Upper lobe of right lung (tissue), 1 donor: ENCODE data around the gene NDUFS7. TPM values are rescaled to one million over a fixed set of nuclear protein-coding genes. Genes with fewer than 3 reads are reported as not detected.

ENCODE experiments used
- ATAC-seq: fragments of 200-7000 bp; cut with Tn5 transposase; one replicate; pipeline ENCODE4 v1.9.1; 2020; ENCODE audit warnings: mild to moderate bottlenecking, moderate library complexity
- DNase-seq: peaks from one replicate; pipeline ENCODE4 v3.0.0-alpha.2; 2020
- H3K27ac ChIP-seq: fragments of 200-600 bp; one replicate; pipeline ENCODE4 v1.8.0; 2022
- H3K27me3 ChIP-seq: fragments of 200-600 bp; one replicate; pipeline ENCODE4 v1.8.0; 2022; ENCODE audit warnings: mild to moderate bottlenecking
- H3K36me3 ChIP-seq: fragments of 200-600 bp; one replicate; pipeline ENCODE4 v1.8.0; 2022
- H3K4me1 ChIP-seq: fragments of 200-600 bp; one replicate; pipeline ENCODE4 v1.8.0; 2022
- H3K4me3 ChIP-seq: fragments of 200-600 bp; one replicate; pipeline ENCODE4 v1.8.0; 2022; ENCODE audit warnings: mild to moderate bottlenecking
- H3K9me3 ChIP-seq: fragments of 200-600 bp; one replicate; pipeline ENCODE4 v1.8.0; 2022
- intact Hi-C: fragments of 100-400 bp; cut with DNase I; formaldehyde crosslinking; loops from one replicate; pipeline ENCODE4 v1.11.0; 2022
- total RNA-seq: library from RNA; stranded (reverse); fragmentation: NEBNext Ultra II Directional; extraction: Animal tissue kit (Norgen Biotek cat#: 25700); gene quantifications from one replicate; pipeline ENCODE4 v1.2.1, GENCODE V29; 2021
- TF ChIP-seq, protein P1 (sequence below): fragments of 200-600 bp; IDR thresholded peaks from one replicate; pipeline ENCODE4 v1.8.0; 2022; ENCODE audit warnings: antibody characterized with exemption
- donor health status: DM: no; HTN: yes; CAD: no; lungs with severe emphysema.

The NDUFS7 gene
- total RNA-seq, 1 donor from 2014 or later: 78.2 TPM

DNA sequence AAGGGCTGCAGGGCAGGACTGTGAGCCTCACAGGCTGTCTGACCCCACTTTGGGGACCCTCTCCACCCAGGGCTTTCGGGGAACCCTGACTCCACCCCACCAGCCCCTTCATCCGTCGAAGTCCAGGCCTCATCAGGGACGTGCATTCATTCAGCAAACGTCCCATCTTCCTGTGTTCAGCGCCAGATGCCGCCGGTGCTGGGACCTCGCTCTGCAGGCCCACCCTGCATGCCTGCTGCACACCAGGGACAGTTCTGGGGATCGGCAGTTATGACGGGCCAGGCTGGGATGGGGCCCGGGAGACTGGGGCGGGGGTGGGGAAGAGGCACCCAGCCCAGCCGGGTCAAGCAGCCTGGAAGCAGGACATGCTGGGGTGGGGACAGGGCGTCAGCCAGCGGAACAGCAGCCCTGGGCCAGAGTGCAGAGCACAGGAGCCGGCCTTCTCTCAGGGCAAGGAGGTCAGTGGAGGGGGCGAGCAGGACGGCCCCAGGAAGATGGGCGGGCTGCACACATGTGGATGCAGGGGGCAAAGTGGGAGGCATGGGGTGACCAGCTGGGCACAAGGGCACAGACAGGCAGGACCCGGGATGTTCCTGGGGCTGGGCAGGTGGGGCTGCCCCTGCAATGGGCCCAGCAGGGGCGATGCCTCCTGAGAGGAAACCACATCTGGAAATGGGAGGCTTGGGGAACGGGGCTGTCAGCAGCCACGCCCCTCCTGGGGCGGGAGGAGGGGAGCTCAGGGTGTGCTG is 12.5 kb downstream of the NDUFS7 start:
- DNase-seq (no peak), ATAC-seq (no peak)
- Histone ChIP-seq H3K27me3 (no peaks in the 10 kb centered on the region), H3K4me3 (no peak overlapping the region), H3K9me3 (no peaks in the 10 kb centered on the region), H3K4me1 (peaks cover 7% of the 10 kb centered on the region), H3K36me3 (peaks cover 31% of the 10 kb centered on the region), H3K27ac (no peak overlapping the region)
- intact Hi-C loops: no loop called here
- TF ChIP-seq, protein P1, sequence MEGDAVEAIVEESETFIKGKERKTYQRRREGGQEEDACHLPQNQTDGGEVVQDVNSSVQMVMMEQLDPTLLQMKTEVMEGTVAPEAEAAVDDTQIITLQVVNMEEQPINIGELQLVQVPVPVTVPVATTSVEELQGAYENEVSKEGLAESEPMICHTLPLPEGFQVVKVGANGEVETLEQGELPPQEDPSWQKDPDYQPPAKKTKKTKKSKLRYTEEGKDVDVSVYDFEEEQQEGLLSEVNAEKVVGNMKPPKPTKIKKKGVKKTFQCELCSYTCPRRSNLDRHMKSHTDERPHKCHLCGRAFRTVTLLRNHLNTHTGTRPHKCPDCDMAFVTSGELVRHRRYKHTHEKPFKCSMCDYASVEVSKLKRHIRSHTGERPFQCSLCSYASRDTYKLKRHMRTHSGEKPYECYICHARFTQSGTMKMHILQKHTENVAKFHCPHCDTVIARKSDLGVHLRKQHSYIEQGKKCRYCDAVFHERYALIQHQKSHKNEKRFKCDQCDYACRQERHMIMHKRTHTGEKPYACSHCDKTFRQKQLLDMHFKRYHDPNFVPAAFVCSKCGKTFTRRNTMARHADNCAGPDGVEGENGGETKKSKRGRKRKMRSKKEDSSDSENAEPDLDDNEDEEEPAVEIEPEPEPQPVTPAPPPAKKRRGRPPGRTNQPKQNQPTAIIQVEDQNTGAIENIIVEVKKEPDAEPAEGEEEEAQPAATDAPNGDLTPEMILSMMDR: no peak

DNA sequence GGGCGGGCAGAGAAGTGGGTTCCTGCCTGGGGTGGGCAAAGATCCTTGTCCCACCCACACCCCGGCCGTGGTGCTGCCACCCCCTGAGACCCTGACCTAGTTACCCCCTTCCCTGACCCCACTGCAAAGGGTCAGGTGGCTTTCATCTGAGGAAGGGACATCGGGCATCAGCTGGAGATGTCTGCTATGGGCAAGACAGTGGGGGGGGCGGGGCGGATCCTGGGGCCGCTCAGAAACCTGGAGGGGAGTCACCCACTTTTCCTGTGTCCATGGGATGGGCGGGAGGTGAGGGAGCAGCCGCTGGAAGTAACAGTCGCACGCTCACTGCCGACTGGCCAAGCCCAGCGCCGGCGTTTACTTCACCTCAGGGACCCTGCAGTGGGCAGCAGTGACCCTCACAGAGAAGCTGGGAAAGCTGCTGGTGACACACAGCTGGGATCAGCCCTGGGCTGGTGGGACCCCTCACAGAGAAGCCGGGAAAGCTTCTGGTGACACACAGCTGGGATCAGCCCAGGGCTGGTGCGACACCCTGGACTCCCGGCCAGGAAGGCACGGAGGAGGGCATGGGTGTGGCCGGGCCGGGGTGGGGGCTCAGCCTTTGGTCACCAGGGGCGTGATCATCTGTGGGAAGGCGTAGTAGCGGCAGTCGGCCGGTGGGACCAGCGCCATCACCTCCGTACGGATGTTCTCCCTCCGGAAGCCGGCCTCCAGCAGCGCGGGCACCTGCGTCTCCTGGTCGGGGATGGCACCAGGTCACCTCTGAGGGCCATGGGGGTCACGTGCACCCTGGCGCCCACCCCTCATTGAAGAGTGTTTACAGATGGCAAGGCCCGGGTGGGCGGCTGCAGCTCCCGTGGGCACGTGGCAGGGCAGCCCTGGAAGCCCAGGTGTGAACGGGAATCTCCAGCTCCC is 13.3 kb downstream of the NDUFS7 start:
- no peak overlapping the region for H3K27ac ChIP-seq
- ATAC-seq: no peak
- no peaks in the 10 kb centered on the region for H3K9me3 ChIP-seq
- H3K27me3 ChIP-seq: peaks cover under 1% of the 10 kb centered on the region
- intact Hi-C loops: no loop called here
- peaks cover 13% of the 10 kb centered on the region for H3K4me1 ChIP-seq
- TF ChIP-seq, protein P1: no peak
- H3K4me3 ChIP-seq: no peak overlapping the region
- DNase-seq: no peak
- H3K36me3 ChIP-seq: peaks cover 23% of the 10 kb centered on the region

DNA sequence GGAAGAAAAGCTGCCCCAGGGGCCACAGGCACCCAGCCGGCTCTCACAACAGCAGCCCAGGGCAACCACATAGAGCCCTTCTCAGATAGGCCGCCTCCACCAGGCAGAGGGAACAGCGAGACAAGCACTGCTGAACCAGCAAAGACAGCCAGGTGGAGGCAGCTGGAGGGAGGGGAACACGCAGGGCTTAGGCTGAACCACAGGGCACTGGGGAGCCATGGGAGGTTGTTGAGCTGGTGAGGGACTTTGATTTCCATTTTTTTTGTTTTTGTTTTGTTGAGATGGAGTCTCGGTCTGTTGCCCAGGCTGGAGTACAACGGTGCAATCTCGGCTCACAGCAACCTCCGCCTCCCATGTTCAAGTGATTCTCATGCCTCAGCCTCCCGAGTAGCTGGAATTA is 14.1 kb downstream of the NDUFS7 start:
- intact Hi-C loops: no loop called here
- Histone ChIP-seq H3K36me3 (peaks cover 14% of the 10 kb centered on the region), H3K4me3 (no peak overlapping the region), H3K4me1 (peaks cover 18% of the 10 kb centered on the region), H3K9me3 (no peaks in the 10 kb centered on the region), H3K27ac (no peak overlapping the region), H3K27me3 (peaks cover 5% of the 10 kb centered on the region)
- TF ChIP-seq, protein P1: no peak
- DNase-seq: no peak
- ATAC-seq: no peak

DNA sequence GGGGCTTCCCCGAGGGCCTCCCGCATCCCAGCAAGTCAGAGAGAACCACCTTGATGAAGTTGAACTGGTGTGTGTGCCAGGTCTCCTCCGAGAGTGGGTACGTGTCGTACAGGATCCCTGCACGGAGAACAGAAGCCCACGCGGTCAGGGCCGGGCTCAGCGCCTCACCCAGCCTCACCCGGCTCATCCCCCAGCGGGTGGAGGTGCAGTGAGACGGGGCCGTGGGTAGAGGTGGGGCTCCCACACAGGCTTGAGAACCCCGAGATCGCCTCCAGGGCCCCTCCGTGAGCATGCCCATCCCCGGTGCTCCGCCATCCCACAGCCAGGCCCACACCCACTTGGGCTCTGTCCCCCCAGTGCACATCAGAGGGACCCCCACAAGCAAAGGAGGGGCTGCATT is 15.4 kb downstream of the NDUFS7 start:
- no peak for DNase-seq
- intact Hi-C loops: no loop called here
- Histone ChIP-seq H3K27ac (no peak overlapping the region), H3K4me3 (no peak overlapping the region), H3K4me1 (peaks cover 18% of the 10 kb centered on the region), H3K36me3 (peaks cover 2% of the 10 kb centered on the region), H3K9me3 (no peaks in the 10 kb centered on the region), H3K27me3 (peaks cover 5% of the 10 kb centered on the region)
- TF ChIP-seq, protein P1: no peak
- ATAC-seq: no peak

GRCh38 chr19:1399745-1400144 is 16.0 kb downstream of the NDUFS7 start:
- intact Hi-C loops: no loop called here
- Histone ChIP-seq H3K4me3 (no peak overlapping the region), H3K36me3 (no peaks in the 10 kb centered on the region), H3K27ac (no peak overlapping the region), H3K4me1 (peaks cover 18% of the 10 kb centered on the region), H3K27me3 (peaks cover 5% of the 10 kb centered on the region), H3K9me3 (no peaks in the 10 kb centered on the region)
- DNase-seq: no peak
- no peak for ATAC-seq
- TF ChIP-seq, protein P1: no peak
